Epithelial cell of esophagus (primary cell): Measurements from ENCODE around the gene HOXA11.

Experiments used
- DNase-seq: peaks from one replicate; pipeline ENCODE4 v3.0.0; 2010; ENCODE audit warnings: low read depth
- H3K4me3 ChIP-seq: 2 replicates; pipeline ENCODE4 v1.5.1; 2011; ENCODE audit warnings: mild to moderate bottlenecking, low read length, control low read depth
- TF ChIP-seq, protein P1 (sequence below): IDR thresholded peaks from 2 replicates; pipeline ENCODE4 v1.5.1; 2011; ENCODE audit warnings: low read depth, mild to moderate bottlenecking, low read length, control low read depth, inconsistent platforms; ENCODE audit not compliant: insufficient read depth; ENCODE audit errors: missing control alignments

The HOXA11 gene

DNA sequence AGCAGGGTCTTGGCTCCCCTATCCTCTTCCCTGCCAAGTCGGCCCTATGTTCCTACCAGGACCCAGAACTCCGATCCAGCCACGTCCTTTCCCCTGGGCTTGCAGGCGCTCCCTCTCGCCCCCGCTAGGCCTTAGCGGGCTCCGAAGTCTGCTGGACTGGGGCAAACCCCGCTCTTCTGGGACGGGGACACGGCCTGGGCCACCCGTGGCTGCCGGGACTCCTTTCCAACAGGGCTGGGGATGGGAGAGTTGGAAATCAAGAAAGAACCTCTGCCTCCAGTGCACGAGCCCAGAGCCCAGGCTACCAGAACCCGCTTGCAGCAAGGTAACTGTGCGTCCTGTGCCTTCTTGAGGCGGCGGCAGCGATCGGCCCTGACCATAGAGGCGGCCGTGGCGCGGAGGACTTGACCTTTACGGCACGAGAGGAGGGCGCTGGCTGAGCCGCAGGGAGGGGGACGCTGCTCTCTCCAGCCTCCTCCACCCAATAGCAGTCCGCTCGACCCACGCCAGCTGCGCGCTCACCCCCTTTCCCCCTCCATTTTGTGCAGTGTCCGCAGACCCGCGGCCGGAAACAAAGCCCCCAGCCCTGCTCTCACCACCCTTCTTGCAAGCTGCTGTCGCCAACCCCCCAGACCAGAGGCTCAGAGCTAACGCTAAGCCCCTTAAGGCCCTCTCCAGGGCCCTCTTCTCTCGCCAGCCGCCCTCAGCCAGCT is 7.0 kb upstream of the HOXA11 start:
- TF ChIP-seq, protein P1, sequence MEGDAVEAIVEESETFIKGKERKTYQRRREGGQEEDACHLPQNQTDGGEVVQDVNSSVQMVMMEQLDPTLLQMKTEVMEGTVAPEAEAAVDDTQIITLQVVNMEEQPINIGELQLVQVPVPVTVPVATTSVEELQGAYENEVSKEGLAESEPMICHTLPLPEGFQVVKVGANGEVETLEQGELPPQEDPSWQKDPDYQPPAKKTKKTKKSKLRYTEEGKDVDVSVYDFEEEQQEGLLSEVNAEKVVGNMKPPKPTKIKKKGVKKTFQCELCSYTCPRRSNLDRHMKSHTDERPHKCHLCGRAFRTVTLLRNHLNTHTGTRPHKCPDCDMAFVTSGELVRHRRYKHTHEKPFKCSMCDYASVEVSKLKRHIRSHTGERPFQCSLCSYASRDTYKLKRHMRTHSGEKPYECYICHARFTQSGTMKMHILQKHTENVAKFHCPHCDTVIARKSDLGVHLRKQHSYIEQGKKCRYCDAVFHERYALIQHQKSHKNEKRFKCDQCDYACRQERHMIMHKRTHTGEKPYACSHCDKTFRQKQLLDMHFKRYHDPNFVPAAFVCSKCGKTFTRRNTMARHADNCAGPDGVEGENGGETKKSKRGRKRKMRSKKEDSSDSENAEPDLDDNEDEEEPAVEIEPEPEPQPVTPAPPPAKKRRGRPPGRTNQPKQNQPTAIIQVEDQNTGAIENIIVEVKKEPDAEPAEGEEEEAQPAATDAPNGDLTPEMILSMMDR = no peak
- no peak for DNase-seq
- H3K4me3 ChIP-seq = no peak overlapping the region

DNA sequence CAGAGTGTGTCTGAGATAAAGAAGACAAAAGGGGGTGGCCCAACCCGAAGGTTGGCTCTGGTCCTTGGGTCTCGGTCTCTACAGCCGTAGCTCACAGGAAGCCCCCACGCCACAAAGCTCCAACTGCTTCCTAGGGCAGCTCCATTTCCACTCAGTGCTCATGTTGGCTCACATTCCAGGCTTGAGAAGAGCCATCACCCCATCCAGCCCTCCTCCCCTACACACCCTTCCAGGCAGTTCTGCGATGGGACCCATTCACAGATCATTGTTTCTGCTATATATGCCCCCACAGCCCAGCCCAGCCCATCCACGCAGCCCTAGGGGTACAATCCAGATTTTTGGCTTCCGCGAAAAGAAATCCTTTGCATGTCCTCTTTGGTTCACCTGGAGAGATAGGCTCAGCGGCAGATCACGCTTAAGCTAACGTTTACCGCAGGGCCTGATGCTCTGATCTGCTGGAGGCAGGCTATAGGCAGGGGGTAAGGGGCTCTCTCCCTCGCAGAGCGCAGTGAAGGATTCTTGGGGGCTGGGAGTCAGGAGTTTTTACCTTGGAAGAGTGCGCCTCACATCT is 6.2 kb upstream of the HOXA11 start:
- DNase-seq = no peak
- no peak overlapping the region for H3K4me3 ChIP-seq
- TF ChIP-seq, protein P1 = no peak

GRCh38 chr7:27189997-27190748 is 5.1 kb upstream of the HOXA11 start:
- TF ChIP-seq, protein P1 = no peak
- no peak for DNase-seq
- no peak overlapping the region for H3K4me3 ChIP-seq

DNA sequence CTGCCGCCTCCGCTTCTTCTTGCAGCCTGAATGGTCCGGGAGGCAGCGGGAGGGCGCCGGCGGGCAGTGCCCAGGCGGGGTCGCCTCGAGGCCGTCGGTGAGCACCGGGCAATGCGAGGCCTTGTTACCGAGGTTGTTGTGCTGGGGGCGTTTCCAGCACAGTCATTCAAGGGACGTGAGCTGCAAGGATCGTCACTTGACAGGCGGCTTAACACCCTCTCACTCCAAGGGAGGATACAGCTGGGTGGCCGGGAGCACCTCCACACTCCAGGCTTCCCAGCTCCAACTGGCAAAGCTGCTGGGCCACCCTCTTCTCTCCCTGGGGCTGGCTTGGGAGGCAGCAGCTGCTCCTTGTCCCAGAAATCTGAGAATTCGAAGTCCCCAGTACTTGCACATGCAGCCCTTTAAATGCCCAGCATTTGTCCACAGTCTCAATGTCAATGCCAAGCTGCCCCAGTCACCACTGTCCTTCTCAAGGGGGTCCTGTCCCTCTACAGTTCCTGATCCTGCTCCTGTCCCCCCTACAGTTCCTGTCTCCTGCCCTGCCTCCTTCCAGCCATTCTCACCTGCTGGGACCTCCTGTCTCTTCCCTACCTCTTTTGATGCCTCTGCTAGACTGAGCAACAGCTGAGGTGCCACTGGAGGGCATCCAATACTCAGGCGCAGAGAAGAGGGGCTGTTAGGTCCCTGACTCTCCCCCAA is 4.4 kb upstream of the HOXA11 start:
- no peak overlapping the region for H3K4me3 ChIP-seq
- DNase-seq = no peak
- TF ChIP-seq, protein P1 = no peak

DNA sequence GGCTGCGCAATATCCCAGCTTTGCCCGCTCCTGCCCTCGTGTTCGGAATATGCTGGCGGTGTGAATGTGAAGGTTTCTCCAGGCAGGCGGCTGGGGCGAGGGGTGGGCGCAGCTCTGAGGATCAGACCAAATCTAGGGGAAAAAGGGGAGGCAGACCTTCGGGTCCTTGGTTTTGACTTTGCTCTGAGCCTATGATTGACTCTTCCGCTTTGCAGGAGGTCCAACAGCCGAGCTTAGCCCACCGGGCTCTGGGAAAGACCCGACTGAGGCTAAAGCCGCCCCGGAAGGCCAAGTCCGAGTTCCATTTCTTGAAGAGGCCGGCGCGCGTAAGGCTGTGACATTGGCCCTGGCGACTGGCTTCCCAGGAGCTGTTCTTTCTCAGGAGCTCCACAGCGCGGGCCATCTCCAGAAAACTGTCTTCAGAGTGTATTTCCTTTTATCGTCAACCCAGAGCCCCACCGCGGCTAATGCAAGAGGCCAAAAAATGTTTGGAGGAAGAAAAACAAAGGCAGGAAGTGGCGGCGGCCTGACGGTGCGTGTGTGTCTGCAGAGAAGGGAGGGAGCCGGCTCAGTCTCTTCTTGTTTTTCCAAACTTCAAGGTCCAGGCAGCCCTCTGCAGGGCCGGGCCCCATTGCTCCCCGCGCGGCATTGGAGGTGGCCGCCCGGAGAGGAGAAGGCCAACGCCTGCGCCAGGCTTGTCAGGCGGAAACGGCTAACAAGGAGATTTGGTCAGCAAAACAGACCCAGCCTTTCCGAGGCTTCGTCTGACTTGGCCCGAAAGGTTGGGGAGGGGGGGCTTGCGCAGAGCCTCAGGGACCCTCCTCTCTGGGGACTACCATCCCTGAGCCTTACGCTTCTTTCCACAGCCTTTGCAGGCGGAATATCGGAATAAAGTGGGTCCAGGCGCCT is 3.6 kb upstream of the HOXA11 start:
- no peak overlapping the region for H3K4me3 ChIP-seq
- no peak for DNase-seq
- TF ChIP-seq, protein P1 = no peak
